C1 segment of cervical spinal cord (tissue), 14 donors: ENCODE measurements around the gene REM1.
"Not testable (repeated sequence)": the region's sequence is repeated elsewhere in the genome, so short reads cannot be mapped to it uniquely, and the experiment has no call there.

Experiments used
- DNase-seq, 14 donors: peaks; one replicate each; lab custom pipeline; 2025; lab: John Stamatoyannopoulos, UW

Gene REM1, protein sequence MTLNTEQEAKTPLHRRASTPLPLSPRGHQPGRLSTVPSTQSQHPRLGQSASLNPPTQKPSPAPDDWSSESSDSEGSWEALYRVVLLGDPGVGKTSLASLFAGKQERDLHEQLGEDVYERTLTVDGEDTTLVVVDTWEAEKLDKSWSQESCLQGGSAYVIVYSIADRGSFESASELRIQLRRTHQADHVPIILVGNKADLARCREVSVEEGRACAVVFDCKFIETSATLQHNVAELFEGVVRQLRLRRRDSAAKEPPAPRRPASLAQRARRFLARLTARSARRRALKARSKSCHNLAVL

GRCh38 chr20:31474758-31475427 lies at the start of gene REM1, which contains the start of gene DEFB124:
REM1 (plus strand) TSS chr20:31475288; CDS start chr20:31476446, 1,158 bp downstream.
DEFB124 (minus strand) TSS chr20:31475127; CDS start chr20:31473013, 2,114 bp downstream.
- DNase-seq = no peak

- no peak for DNase-seq
Observed at GRCh38 chr20:31425797-31426196, 49.3 kb upstream of the REM1 start.

GRCh38 chr20:31426891-31427551 lies 48.1 kb upstream of the REM1 start:
- DNase-seq = not testable (repeated sequence)

DNA sequence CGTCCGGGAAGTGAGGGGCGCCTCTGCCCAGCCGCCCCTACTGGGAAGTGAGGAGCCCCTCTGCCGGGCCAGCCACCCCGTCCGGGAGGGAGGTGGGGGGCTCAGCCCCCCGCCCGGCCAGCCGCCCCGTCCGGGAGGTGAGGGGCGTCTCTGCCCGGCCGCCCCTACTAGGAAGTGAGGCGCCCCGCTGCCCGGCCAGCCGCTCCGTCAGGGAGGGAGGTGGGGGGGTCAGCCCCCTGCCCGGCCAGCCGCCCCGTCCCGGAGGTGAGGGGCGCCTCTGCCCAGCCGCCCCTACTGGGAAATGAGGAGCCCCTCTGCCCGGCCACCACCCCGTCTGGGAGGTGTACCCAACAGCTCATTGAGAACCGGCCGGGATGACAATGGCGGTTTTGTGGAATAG lies 47.5 kb upstream of the REM1 start:
- DNase-seq = not testable (repeated sequence)

DNA sequence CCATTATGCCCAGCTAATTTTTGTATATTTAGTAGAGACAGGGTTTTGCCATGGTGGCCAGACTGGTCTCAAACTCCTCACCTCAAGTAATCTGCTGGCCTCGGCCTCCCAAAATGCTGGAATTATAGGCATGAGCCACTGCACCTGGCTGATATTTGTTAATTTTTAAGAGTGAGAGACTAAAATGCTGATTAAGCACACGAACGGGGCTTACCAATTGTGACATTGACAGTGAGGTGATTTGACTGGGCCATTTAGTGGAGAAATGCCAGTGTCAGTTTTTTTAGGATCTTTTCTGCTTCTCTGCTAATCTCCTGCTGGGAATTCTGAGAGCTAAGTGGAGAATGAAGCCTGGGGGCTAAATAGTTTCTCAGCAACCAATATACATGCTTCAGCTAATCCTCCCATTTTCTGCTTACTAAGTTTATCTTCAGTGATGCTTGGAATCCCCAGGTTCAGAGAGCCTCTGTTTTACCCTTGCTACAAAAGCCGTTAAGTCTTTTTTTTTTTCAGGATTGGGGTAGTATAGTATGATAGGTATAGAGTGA lies 44.4 kb upstream of the REM1 start:
- no peak for DNase-seq

GRCh38 chr20:31440012-31440659 lies 35.0 kb upstream of the REM1 start, which contains the start of gene DEFB123:
DEFB123 (plus strand) TSS chr20:31440632; CDS start chr20:31440699, 67 bp downstream.
- no peak for DNase-seq

DNA sequence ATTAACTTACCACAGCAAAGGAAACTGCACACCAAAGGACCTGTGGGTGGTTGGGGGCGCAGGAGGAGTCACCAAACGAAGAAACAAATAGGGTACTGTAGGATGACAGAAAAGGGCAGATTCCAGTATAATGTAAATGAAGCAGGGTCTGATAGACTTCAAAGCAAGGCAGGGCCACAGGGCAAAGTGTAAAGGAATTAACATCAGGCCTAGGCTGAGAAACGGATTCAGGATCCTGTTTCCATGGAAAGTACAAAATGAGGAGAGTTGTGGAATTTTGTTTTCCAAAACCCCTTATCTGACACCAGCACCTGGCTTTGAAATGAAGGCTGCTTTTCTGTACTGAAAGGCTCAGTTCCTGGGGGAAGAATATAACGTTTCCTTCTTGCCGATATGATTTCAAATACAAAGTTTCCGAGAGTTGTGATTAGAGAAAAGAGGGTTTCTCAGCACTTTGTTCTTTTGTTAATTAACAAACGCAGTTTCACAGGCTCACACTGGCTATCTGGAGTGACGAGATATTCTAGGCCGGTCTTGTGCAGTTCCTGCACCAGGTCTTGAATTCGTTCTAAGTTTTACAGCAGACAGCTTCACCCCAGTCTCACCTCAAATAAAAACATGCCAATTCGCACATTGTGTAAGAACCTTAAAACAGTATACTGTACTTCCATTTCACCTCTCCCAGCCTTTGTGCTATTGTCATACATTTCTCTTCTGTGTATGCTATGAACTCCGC lies 28.8 kb upstream of the REM1 start:
- no peak for DNase-seq

DNA sequence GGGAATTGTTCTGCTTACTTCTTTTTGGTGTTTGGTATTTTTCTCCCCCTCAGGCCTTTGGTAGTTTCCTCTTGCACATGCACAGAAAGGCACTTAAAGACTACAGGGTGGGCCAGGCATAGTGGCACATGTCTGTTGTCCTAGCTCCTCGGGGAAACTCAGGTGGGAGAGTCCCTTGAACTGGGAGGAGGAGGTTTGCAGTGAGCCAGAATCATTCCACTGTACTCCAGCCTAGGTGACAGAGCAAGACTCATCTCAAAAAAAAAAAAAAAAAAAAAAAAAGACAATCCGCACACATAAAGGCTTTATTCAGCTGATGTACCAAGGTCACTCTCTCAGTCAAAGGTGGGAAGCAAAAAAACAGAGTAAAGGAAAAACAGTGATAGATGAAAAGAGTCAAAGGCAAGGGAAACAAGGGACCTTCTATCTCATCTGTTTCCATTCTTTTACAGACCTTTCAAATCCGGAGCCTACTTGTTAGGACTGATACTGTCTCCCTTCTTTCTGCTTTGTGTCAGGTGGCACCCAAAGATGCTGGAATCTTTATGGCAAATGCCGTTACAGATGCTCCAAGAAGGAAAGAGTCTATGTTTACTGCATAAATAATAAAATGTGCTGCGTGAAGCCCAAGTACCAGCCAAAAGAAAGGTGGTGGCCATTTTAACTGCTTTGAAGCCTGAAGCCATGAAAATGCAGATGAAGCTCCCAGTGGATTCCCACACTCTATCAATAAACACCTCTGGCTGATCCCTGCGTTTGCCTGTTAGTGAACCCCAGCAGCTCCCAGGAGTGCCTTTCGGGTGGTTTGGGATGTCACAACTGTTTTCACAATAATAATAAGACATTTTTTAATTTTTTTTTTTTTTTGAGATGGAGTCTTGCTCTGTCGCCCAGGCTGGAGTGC lies 25.3 kb upstream of the REM1 start:
- DNase-seq = no peak

- DNase-seq = no peak
Observed at GRCh38 chr20:31452575-31452974, 22.5 kb upstream of the REM1 start.

DNA sequence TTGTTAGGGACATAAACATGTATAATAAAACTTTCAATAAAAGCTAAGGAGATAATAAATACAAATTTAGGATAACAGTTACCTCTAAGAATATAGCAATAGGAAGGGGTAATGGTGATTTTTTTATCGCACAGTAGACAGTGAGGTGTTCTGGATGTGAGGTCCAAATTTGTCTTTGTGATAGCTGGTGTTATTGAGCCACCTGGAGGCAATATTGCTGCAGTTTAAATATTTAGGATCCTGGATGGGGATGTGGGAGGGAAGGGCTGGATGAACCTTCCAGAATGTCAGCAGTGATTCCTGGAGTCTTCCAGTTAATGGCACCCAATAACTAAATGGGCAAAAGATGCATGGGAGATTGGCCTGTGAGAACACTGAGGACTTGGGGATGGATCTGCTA lies 20.7 kb upstream of the REM1 start:
- DNase-seq = no peak

DNA sequence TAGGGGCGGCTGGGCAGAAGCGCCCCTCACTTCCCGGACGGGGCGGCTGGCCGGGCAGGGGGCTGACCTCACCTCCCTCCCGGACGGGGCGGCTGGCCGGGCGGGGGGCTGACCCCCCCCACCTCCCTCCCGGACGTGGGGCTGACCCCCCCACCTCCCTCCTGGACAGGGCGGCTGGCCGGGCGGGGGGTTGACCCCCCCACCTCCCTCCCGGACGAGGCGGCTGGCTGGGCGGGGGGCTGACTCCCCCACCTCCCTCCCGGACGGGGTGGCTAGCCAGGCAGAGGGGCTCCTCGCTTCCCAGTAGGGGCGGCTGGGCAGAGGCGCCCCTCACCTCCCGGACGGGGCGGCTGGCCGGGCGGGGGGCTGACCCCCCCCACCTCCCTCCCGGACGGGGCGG lies 4.1 kb upstream of the REM1 start:
- DNase-seq = not testable (repeated sequence)

- no peak for DNase-seq
Observed at GRCh38 chr20:31472395-31473330, 2.4 kb upstream of the REM1 start.

DNA sequence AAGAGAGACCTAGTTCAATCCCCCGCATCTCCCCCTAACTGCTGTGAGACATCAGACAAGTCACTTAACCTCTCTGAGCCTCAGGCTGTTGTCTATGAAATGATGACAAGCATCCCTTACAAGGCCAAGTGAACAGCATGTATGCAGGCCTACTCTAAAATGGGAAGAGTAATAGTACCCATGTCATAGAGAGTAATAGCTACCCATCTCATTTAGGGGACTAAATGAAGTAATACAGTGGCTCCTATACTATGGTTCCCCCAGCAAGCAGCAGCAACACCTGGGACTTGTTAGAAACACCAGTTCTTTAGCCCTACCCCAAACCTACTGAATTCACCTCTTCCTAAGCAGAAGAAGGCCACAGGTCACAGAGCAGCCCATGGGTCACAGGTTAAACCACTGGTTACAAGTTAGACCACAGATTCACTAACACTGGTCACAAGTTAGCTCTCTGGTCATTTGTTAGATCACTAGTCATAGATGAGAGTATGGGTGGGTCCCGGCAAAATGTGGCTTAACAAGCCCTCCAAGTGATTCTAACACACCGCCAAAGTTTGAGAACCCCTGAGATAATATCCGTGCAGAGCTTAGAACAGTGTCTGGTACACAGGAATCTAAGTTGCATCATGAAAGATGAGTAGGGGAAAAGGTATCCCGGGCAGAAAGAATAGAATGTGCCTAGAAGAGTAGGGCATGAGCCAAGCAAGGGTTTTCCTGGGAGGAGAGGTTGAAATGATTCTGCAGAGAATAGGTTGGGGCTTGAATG lies 1.6 kb upstream of the REM1 start:
- no peak for DNase-seq

GRCh38 chr20:31474097-31474436 lies 1.0 kb upstream of the REM1 start:
- no peak for DNase-seq

DNA sequence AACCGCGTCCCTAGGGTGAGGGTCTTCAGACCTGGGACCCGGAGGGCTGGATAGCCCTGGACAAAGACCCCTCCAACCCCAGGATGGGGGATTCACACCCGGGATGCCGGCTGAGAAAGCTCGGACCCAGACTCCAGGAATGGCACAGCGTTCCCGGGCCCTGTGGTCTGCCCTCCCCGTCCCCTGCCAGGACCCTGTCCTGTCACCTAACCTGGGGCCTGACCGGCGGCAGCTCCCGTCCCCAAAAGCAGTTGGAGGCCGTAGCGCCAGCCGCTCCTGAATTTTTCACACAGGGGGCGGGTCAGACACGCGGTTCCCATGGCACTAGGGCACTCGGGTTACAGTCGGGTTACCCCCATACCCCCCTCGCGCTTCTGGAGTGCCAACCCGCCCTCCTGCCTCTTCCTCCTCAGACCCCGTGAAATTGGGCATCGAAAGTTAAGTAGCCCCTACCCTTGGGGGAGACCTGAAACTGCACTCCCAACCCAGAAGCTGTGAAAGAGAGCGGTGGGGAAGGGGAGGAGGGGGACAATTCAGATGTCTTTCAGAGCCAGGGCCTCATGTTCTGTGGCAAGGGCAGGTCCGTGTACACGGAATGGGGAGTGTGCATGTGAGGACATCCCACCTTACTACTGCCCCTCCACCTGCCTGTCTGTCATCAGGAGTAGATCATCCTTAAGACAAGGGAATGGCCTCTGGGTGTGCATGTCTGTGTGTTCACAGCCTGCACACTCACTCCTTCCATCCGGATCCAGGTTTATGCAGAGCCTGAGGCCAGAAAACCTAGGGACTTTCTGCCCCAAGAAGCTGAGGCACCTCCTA lies 595 bp downstream of the REM1 start:
- no peak for DNase-seq

DNA sequence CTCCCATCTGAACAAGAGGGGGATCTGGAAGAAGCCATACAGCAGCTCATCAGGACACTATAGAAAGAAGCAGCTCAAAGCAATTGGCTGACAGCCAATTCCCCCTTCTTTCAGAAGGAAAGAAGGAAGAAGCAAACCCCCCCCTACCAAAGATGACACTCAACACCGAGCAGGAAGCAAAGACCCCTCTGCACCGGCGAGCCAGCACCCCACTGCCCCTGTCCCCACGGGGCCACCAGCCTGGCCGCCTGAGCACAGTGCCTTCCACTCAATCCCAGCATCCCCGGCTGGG lies 1.2 kb downstream of the REM1 start:
- no peak for DNase-seq

DNA sequence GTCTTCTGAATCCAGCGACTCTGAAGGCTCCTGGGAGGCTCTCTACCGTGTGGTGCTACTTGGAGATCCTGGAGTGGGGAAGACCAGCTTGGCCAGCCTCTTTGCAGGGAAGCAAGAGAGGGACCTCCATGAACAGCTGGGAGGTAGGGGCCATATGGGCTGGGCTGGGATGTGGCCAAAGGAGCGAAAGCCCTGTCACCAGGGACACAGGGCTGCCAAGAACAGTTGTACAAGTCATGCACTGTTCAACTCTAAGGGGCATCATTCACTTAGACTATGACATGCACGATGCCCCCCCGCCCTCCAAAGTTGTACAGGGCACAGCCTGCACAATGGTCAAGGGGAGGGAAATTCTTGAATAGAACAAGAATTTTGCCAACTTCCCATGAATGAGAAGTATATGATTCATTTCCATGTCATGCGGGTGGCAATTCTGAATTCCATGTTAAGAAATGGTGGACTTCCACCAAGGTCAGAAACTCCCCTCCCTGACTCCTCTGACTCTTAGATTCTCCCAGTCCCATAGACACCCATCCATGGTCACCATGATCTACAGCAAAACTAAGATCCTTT lies 1.6 kb downstream of the REM1 start:
- DNase-seq = no peak
